Transverse colon (tissue), 4 donors: ENCODE data around the gene ZDHHC14. TPM values are rescaled to one million over a fixed set of nuclear protein-coding genes. Genes with fewer than 3 reads are reported as not detected.

ENCODE experiments used
- DNase-seq: peaks from one replicate; pipeline ENCODE4 v3.0.0-alpha.2; 2019
- H3K27ac ChIP-seq, 4 donors: fragments of 200-600 bp; sonication (generic); 2 replicates each; pipeline ENCODE4 v1.5.1; 2016 to 2018; ENCODE audit warnings: inconsistent platforms in 4 of 4
- H3K27me3 ChIP-seq: fragments of 200-600 bp; sonication (generic); 2 replicates; pipeline ENCODE4 v1.5.1; 2017; ENCODE audit warnings: inconsistent platforms
- H3K36me3 ChIP-seq, 4 donors: fragments of 200-600 bp; sonication (generic); 2 replicates each; pipeline ENCODE4 v1.5.1; 2017 to 2019; ENCODE audit warnings: inconsistent platforms in 4 of 4
- H3K4me1 ChIP-seq, 4 donors: fragments of 200-600 bp; sonication (generic); 2 replicates each; pipeline ENCODE4 v1.5.1; 2017 to 2020; ENCODE audit warnings: inconsistent platforms in 4 of 4
- H3K4me3 ChIP-seq, 4 donors: fragments of 200-600 bp; sonication (generic); 1 replicate in 1 of 4; 2 replicates in 3 of 4; pipeline versions ENCODE4 v1.5.1 to v1.6.1; 2017 to 2019; ENCODE audit warnings: inconsistent platforms in 4 of 4
- H3K9me3 ChIP-seq, 2 donors: fragments of 200-600 bp; sonication (generic); 2 replicates each; pipeline ENCODE4 v1.5.1; 2017 to 2019; ENCODE audit warnings: inconsistent platforms in 2 of 2
- EP300 ChIP-seq: sonication (generic); formaldehyde crosslinking; IDR thresholded peaks from one replicate; pipeline ENCODE4 v1.6.1; 2017; ENCODE audit warnings: antibody characterized with exemption, low read depth
- POLR2A ChIP-seq: fragments of 450-650 bp; IDR thresholded peaks from one replicate; pipeline ENCODE4 v1.6.1; 2016; ENCODE audit warnings: antibody characterized with exemption, mild to moderate bottlenecking, moderate library complexity
- POLR2AphosphoS5 ChIP-seq, 3 donors: sonication (generic); formaldehyde crosslinking; IDR thresholded peaks; one replicate each; pipeline ENCODE4 v1.6.1; 2016; ENCODE audit warnings: antibody characterized with exemption in 3 of 3
- WGBS, 2 donors: methylation state at CpG; one replicate each; pipeline ENCODE4 v1.1.5; 2018; ENCODE audit warnings: low coverage in 1 of 2; 5-methylcytosine and 5-hydroxymethylcytosine counted together
- in situ Hi-C, 4 donors: fragments of 200-750 bp; cut with MboI; loops; one replicate each; pipeline versions ENCODE4 v1.15.0 to v1.15.1; 2017; ENCODE audit warnings: low sequenced_read_pairs in 3 of 4, low pct_ligation_motif_present in 1 of 4, low pct_unique_long_range_greater_than_20kb in 1 of 4
- intact Hi-C: fragments of 100-400 bp; cut with DNase I; formaldehyde crosslinking; loops from one replicate; pipeline ENCODE4 v1.15.1; 2023; ENCODE audit warnings: low total_unique reads
- total RNA-seq, 4 donors: library from RNA; depleted of rRNA; stranded (reverse); fragments of >200 nt; gene quantifications; one replicate each; pipeline ENCODE4 v1.1.0, GENCODE V29; 2016
- TF ChIP-seq, protein P1 (sequence below), 5 experiments: fragments of 200-600 bp in 3 of 5; fragments of 450-650 bp in 2 of 5; sonication (generic) in 3 of 5; IDR thresholded peaks; 1 replicate in 2 of 5; 2 replicates in 3 of 5; pipeline ENCODE4 v1.5.1; 2016 to 2017; ENCODE audit warnings: antibody characterized with exemption in 5 of 5, inconsistent platforms in 3 of 5, mild to moderate bottlenecking in 2 of 5, moderate library complexity in 1 of 5

ZDHHC14 gene
- total RNA-seq, 4 donors from 2014 or later: 10.2 to 16.5 (median 12.5) TPM

- H3K4me1 ChIP-seq: no peaks in the 10 kb centered on the region
- TF ChIP-seq EP300 (no peak), POLR2A (no peak), POLR2AphosphoS5 (IDR thresholded peaks at IDR 0.05) (no peak)
- TF ChIP-seq, protein P1, sequence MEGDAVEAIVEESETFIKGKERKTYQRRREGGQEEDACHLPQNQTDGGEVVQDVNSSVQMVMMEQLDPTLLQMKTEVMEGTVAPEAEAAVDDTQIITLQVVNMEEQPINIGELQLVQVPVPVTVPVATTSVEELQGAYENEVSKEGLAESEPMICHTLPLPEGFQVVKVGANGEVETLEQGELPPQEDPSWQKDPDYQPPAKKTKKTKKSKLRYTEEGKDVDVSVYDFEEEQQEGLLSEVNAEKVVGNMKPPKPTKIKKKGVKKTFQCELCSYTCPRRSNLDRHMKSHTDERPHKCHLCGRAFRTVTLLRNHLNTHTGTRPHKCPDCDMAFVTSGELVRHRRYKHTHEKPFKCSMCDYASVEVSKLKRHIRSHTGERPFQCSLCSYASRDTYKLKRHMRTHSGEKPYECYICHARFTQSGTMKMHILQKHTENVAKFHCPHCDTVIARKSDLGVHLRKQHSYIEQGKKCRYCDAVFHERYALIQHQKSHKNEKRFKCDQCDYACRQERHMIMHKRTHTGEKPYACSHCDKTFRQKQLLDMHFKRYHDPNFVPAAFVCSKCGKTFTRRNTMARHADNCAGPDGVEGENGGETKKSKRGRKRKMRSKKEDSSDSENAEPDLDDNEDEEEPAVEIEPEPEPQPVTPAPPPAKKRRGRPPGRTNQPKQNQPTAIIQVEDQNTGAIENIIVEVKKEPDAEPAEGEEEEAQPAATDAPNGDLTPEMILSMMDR (IDR thresholded peaks at IDR 0.05): no peak
- peaks cover 5% of the 10 kb centered on the region for H3K27me3 ChIP-seq
- intact Hi-C loops (no loop called here), in situ Hi-C loops (no loop called here)
- H3K9me3 ChIP-seq: no peaks in the 10 kb centered on the region
- WGBS, 2 donors: 78% methylated on average over 5 to 7 of the region's 7 CpGs
- DNase-seq: no peak
- no peaks in the 10 kb centered on the region for H3K36me3 ChIP-seq
- no peak overlapping the region for H3K4me3 ChIP-seq
- no peak overlapping the region for H3K27ac ChIP-seq
These were observed 12.5 kb upstream of the ZDHHC14 start for GRCh38 chr6:157368359-157369049.

DNA sequence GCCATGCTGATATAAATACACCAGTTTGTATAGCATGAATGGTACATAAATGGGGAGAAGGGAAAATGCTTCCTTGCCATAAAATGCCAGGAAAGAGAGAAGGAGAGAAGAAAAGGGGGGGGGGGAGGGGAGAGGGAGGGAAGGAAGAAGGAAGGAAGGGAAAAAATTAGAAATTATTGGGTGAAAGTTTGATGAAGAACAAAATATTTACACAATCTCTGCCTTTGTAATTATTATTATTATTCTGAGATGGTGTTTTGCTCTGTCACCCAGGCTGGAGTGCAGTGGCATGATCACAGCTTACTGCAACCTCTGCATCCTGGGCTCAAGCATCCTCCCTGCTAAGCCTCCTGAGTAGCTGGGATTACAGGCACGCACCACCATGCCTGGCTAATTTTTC, 10.2 kb upstream of the ZDHHC14 start:
- TF ChIP-seq POLR2AphosphoS5 (IDR thresholded peaks at IDR 0.05): no peak
- TF ChIP-seq, protein P1 (IDR thresholded peaks at IDR 0.05): no peak
- TF ChIP-seq EP300: no peak
- no peak for TF ChIP-seq POLR2A
- DNase-seq: no peak
- Histone ChIP-seq H3K9me3 (no peaks in the 10 kb centered on the region), H3K4me1 (no peaks in the 10 kb centered on the region), H3K36me3 (no peaks in the 10 kb centered on the region), H3K27me3 (peaks cover 5% of the 10 kb centered on the region), H3K4me3 (no peak overlapping the region), H3K27ac (no peak overlapping the region)
- WGBS, 2 donors: 74 to 88% methylated on average over 1 of the region's 1 CpG
- intact Hi-C loops: no loop called here
- in situ Hi-C loops: loop anchor here in 1 of 4 donors (10.0 kb wide), 1 partner anchor 46 kb away; the partner anchor contains the start of gene TMEM242

GRCh38 chr6:157372501-157373280, 8.3 kb upstream of the ZDHHC14 start:
- in situ Hi-C loops: loop anchor here in 1 of 4 donors (10.0 kb wide), 1 partner anchor 48 kb away; the partner anchor contains the start of gene TMEM242
- intact Hi-C loops: no loop called here
- no peak for TF ChIP-seq EP300
- TF ChIP-seq, protein P1 (IDR thresholded peaks at IDR 0.05): no peak
- no peak for TF ChIP-seq POLR2A

GRCh38 chr6:157374889-157375443, 6.0 kb upstream of the ZDHHC14 start:
- TF ChIP-seq POLR2A (no peak), EP300 (no peak), POLR2AphosphoS5 (IDR thresholded peaks at IDR 0.05) (no peak)
- TF ChIP-seq, protein P1 (IDR thresholded peaks at IDR 0.05): no peak
- Histone ChIP-seq H3K36me3 (no peaks in the 10 kb centered on the region), H3K4me1 (peaks cover 0 to 4% (median 3%) of the 10 kb centered on the region in 4 donors), H3K4me3 (no peak overlapping the region), H3K9me3 (no peaks in the 10 kb centered on the region), H3K27ac (no peak overlapping the region), H3K27me3 (no peaks in the 10 kb centered on the region)
- intact Hi-C loops: no loop called here
- in situ Hi-C loops: loop anchor here in 2 of 4 donors (10.0 to 25.0 kb wide), 2 partner anchors 50 to 212 kb away; partner anchors contain the start of gene TMEM242 (in 1 of the 2)
- no peak for DNase-seq
- 67 to 77% methylated on average over 3 to 6 of the region's 6 CpGs for WGBS, 2 donors

More at GRCh38 chr6:157372501-157373280, 8.3 kb upstream of the ZDHHC14 start:
- Histone ChIP-seq H3K27ac (no peak overlapping the region), H3K9me3 (no peaks in the 10 kb centered on the region), H3K4me1 (no peaks in the 10 kb centered on the region), H3K36me3 (no peaks in the 10 kb centered on the region), H3K4me3 (no peak overlapping the region), H3K27me3 (no peaks in the 10 kb centered on the region)
- 76 to 82% methylated on average over 3 to 10 of the region's 10 CpGs for WGBS, 2 donors
- DNase-seq: no peak
